CD4-positive, CD25-positive, alpha-beta regulatory T cell (primary cell): ENCODE results near the gene MSI2. TPM values are rescaled to one million over a fixed set of nuclear protein-coding genes. Genes with fewer than 3 reads are reported as not detected.

ENCODE experiments used
- ATAC-seq, 2 donors: fragments of 150-1000 bp; cut with Tn5 transposase; one replicate each; pipeline ENCODE4 v1.10.0; 2021; ENCODE audit warnings: low read depth in 2 of 2, moderate number of reproducible peaks in 2 of 2, moderate library complexity in 1 of 2
- DNase-seq, 3 donors: peaks; one replicate each; pipeline versions ENCODE4 v3.0.0 to v3.0.0-alpha.2; 2012 to 2022; ENCODE audit warnings: mixed read lengths in 1 of 3
- H3K27ac ChIP-seq: one replicate; pipeline ENCODE4 v1.7.0; 2013; ENCODE audit warnings: mild to moderate bottlenecking, low read length; ENCODE audit not compliant: insufficient read depth, poor library complexity, severe bottlenecking
- H3K27me3 ChIP-seq: one replicate; pipeline ENCODE4 v1.7.0; 2013; ENCODE audit warnings: low read length; ENCODE audit not compliant: control insufficient read depth, insufficient read depth
- H3K36me3 ChIP-seq: one replicate; pipeline ENCODE4 v1.7.0; 2013; ENCODE audit warnings: mild to moderate bottlenecking, low read length, moderate library complexity; ENCODE audit not compliant: control insufficient read depth, insufficient read depth
- H3K4me1 ChIP-seq: 2 replicates; pipeline ENCODE4 v1.7.0; 2013; ENCODE audit warnings: mild to moderate bottlenecking, low read length; ENCODE audit not compliant: insufficient read depth, control insufficient read depth, poor library complexity, severe bottlenecking
- H3K4me3 ChIP-seq: one replicate; pipeline ENCODE4 v1.7.0; 2013; ENCODE audit warnings: low read depth, mild to moderate bottlenecking, low read length, moderate library complexity
- H3K9me3 ChIP-seq, 2 experiments: 1 replicate in 1 of 2; 2 replicates in 1 of 2; pipeline ENCODE4 v1.7.0; 2013; ENCODE audit warnings: low read length in 2 of 2, mild to moderate bottlenecking in 1 of 2, moderate library complexity in 1 of 2; ENCODE audit not compliant: control insufficient read depth in 2 of 2
- H3K27ac Mint-ChIP-seq, 3 donors: one replicate each; pipeline ENCODE4 v1.8.0; 2020 to 2022; ENCODE audit warnings: mild to moderate bottlenecking in 3 of 3, mixed read lengths in 3 of 3, moderate library complexity in 2 of 3
- H3K27me3 Mint-ChIP-seq: one replicate; pipeline ENCODE4 v1.8.0; 2022; ENCODE audit warnings: mild to moderate bottlenecking, mixed read lengths
- H3K36me3 Mint-ChIP-seq: one replicate; pipeline ENCODE4 v1.8.0; 2020; ENCODE audit warnings: mixed read lengths
- H3K4me1 Mint-ChIP-seq, 4 donors: one replicate each; pipeline ENCODE4 v1.8.0; 2020 to 2022; ENCODE audit warnings: mixed read lengths in 4 of 4, mild to moderate bottlenecking in 1 of 4
- H3K4me3 Mint-ChIP-seq, 4 donors: one replicate each; pipeline ENCODE4 v1.8.0; 2020 to 2022; ENCODE audit warnings: mild to moderate bottlenecking in 4 of 4, mixed read lengths in 4 of 4, moderate library complexity in 3 of 4
- H3K9me3 Mint-ChIP-seq, 7 donors: one replicate each; pipeline ENCODE4 v1.8.0; 2020 to 2022; ENCODE audit warnings: mixed read lengths in 7 of 7, mild to moderate bottlenecking in 3 of 7, moderate library complexity in 2 of 7
- polyA plus RNA-seq, 4 donors: library from polyadenylated mRNA; unstranded; fragments of 300-500 nt; fragmentation: Illumina TruSeq; gene quantifications; one replicate each; pipeline ENCODE4 v1.2.3, GENCODE V29; 2021
- total RNA-seq: library from RNA; stranded (reverse); gene quantifications from one replicate; pipeline ENCODE4 v1.2.3, GENCODE V29; 2022

The MSI2 gene
- total and polyA plus RNA-seq, 5 donors from 2014 or later = 3.2 to 177 (median 3.4) TPM

- no peak overlapping the region for H3K27ac ChIP-seq
- Mint-ChIP-seq H3K36me3 (peaks cover 40% of the 10 kb centered on the region), H3K27me3 (no peaks in the 10 kb centered on the region), H3K4me3 (peak overlapping the region in 2 of 4 donors; percentile 28 to 60), H3K27ac (peak overlapping the region in 2 of 3 donors; percentile 88 to 89), H3K4me1 (peaks cover 29 to 90% (median 64%) of the 10 kb centered on the region in 4 donors), H3K9me3 (no peaks in the 10 kb centered on the region)
- H3K4me1 ChIP-seq = peaks cover 35% of the 10 kb centered on the region
- H3K9me3 ChIP-seq = no peaks in the 10 kb centered on the region
- DNase-seq = peak in 1 of 3 donors; percentile 68
- no peaks in the 10 kb centered on the region for H3K27me3 ChIP-seq
- no peak for ATAC-seq
- no peak overlapping the region for H3K4me3 ChIP-seq
- H3K36me3 ChIP-seq = peaks cover 12% of the 10 kb centered on the region
These were observed 25.6 kb downstream of the MSI2 start for GRCh38 chr17:57281887-57282286.

- Histone ChIP-seq H3K9me3 (no peaks in the 10 kb centered on the region), H3K36me3 (peaks cover 12% of the 10 kb centered on the region), H3K4me3 (no peak overlapping the region), H3K27me3 (no peaks in the 10 kb centered on the region), H3K27ac (no peak overlapping the region), H3K4me1 (peaks cover 36% of the 10 kb centered on the region)
- no peak for ATAC-seq
- Mint-ChIP-seq H3K9me3 (no peaks in the 10 kb centered on the region), H3K27ac (peak overlapping the region; percentile 41 to 89 (median 88)), H3K4me3 (peak overlapping the region in 1 of 4 donors; percentile 28), H3K4me1 (peaks cover 29 to 90% (median 64%) of the 10 kb centered on the region in 4 donors), H3K27me3 (no peaks in the 10 kb centered on the region), H3K36me3 (peaks cover 40% of the 10 kb centered on the region)
- DNase-seq = no peak
These were observed 26.0 kb downstream of the MSI2 start for GRCh38 chr17:57282296-57282695.

GRCh38 chr17:57283203-57283971 lies 27.1 kb downstream of the MSI2 start:
- Histone ChIP-seq H3K27me3 (no peaks in the 10 kb centered on the region), H3K9me3 (no peaks in the 10 kb centered on the region), H3K4me1 (peaks cover 36% of the 10 kb centered on the region), H3K4me3 (no peak overlapping the region), H3K36me3 (peaks cover 12% of the 10 kb centered on the region), H3K27ac (no peak overlapping the region)
- no peak for DNase-seq
- Mint-ChIP-seq H3K9me3 (no peaks in the 10 kb centered on the region), H3K4me1 (peaks cover 29 to 90% (median 61%) of the 10 kb centered on the region in 4 donors), H3K4me3 (peak overlapping the region in 3 of 4 donors; percentile 9 to 42 (median 29)), H3K27ac (peak overlapping the region in 2 of 3 donors; percentile 2 to 83), H3K36me3 (peaks cover 30% of the 10 kb centered on the region), H3K27me3 (no peaks in the 10 kb centered on the region)
- ATAC-seq = no peak

GRCh38 chr17:57284583-57284982 lies 28.3 kb downstream of the MSI2 start:
- H3K27ac ChIP-seq = no peak overlapping the region
- peaks cover 36% of the 10 kb centered on the region for H3K4me1 ChIP-seq
- H3K4me3 ChIP-seq = peak overlapping the region; percentile 41
- DNase-seq = no peak
- Mint-ChIP-seq H3K27me3 (no peaks in the 10 kb centered on the region), H3K27ac (peak overlapping the region; percentile 79 to 86 (median 82)), H3K4me1 (peaks cover 29 to 88% (median 63%) of the 10 kb centered on the region in 4 donors), H3K4me3 (peak overlapping the region; percentile 55 to 87 (median 68)), H3K9me3 (no peaks in the 10 kb centered on the region), H3K36me3 (peaks cover 23% of the 10 kb centered on the region)
- H3K27me3 ChIP-seq = no peaks in the 10 kb centered on the region
- H3K9me3 ChIP-seq = no peaks in the 10 kb centered on the region
- H3K36me3 ChIP-seq = peaks cover 10% of the 10 kb centered on the region
- ATAC-seq = peak; percentile 26 to 42

GRCh38 chr17:57284984-57285646 lies 28.8 kb downstream of the MSI2 start:
- Mint-ChIP-seq H3K4me3 (peak overlapping the region; percentile 55 to 87 (median 68)), H3K9me3 (no peaks in the 10 kb centered on the region), H3K4me1 (peaks cover 29 to 87% (median 63%) of the 10 kb centered on the region in 4 donors), H3K27me3 (no peaks in the 10 kb centered on the region), H3K36me3 (peaks cover 18% of the 10 kb centered on the region), H3K27ac (peak overlapping the region; percentile 79 to 97 (median 86))
- DNase-seq = peak in 1 of 3 donors; percentile 85
- H3K4me1 ChIP-seq = peaks cover 36% of the 10 kb centered on the region
- no peaks in the 10 kb centered on the region for H3K27me3 ChIP-seq
- H3K27ac ChIP-seq = peak overlapping the region; percentile 52
- H3K4me3 ChIP-seq = peak overlapping the region; percentile 41
- H3K36me3 ChIP-seq = peaks cover 10% of the 10 kb centered on the region
- ATAC-seq = peak; percentile 55 to 66
- no peaks in the 10 kb centered on the region for H3K9me3 ChIP-seq

- peak overlapping the region in 2 of 4 donors; percentile 66 to 69 for H3K4me3 Mint-ChIP-seq
- no peaks in the 10 kb centered on the region for H3K9me3 Mint-ChIP-seq
- Histone ChIP-seq H3K4me3 (peak overlapping the region; percentile 41), H3K27ac (no peak overlapping the region), H3K36me3 (peaks cover 8% of the 10 kb centered on the region), H3K9me3 (no peaks in the 10 kb centered on the region), H3K27me3 (no peaks in the 10 kb centered on the region), H3K4me1 (peaks cover 36% of the 10 kb centered on the region)
- no peaks in the 10 kb centered on the region for H3K27me3 Mint-ChIP-seq
- ATAC-seq (no peak), DNase-seq (no peak)
- H3K27ac Mint-ChIP-seq = peak overlapping the region; percentile 79 to 97 (median 86)
- H3K4me1 Mint-ChIP-seq = peaks cover 29 to 81% (median 61%) of the 10 kb centered on the region in 4 donors
- peaks cover 18% of the 10 kb centered on the region for H3K36me3 Mint-ChIP-seq
These were observed 29.4 kb downstream of the MSI2 start for GRCh38 chr17:57285701-57286100.

GRCh38 chr17:57286399-57287105 lies 30.2 kb downstream of the MSI2 start:
- H3K36me3 Mint-ChIP-seq = peaks cover 22% of the 10 kb centered on the region
- H3K4me1 ChIP-seq = peaks cover 32% of the 10 kb centered on the region
- no peak overlapping the region for H3K27ac ChIP-seq
- H3K27me3 Mint-ChIP-seq = no peaks in the 10 kb centered on the region
- H3K27me3 ChIP-seq = no peaks in the 10 kb centered on the region
- H3K36me3 ChIP-seq = peaks cover 10% of the 10 kb centered on the region
- peaks cover 29 to 73% (median 54%) of the 10 kb centered on the region in 4 donors for H3K4me1 Mint-ChIP-seq
- no peak for ATAC-seq
- peak overlapping the region in 1 of 4 donors; percentile 26 for H3K4me3 Mint-ChIP-seq
- H3K4me3 ChIP-seq = no peak overlapping the region
- H3K9me3 Mint-ChIP-seq = no peaks in the 10 kb centered on the region
- DNase-seq = no peak
- peak overlapping the region in 2 of 3 donors; percentile 30 to 79 for H3K27ac Mint-ChIP-seq
- no peaks in the 10 kb centered on the region for H3K9me3 ChIP-seq
